Activated naive CD4-positive, alpha-beta T cell (primary cell): ENCODE measurements around the gene MS4A6A.

Experiments used
- DNase-seq, 4 experiments: peaks; one replicate each; lab custom pipeline; 2025; lab: John Stamatoyannopoulos, UW

MS4A6A gene

GRCh38 chr11:60128376-60128775 is 54.5 kb downstream of the MS4A6A start:
- DNase-seq = no peak

GRCh38 chr11:60127311-60127811 is 55.5 kb downstream of the MS4A6A start:
- DNase-seq = no peak

GRCh38 chr11:60125956-60126585 is 56.8 kb downstream of the MS4A6A start:
- no peak for DNase-seq

GRCh38 chr11:60124802-60125432 is 58.0 kb downstream of the MS4A6A start:
- no peak for DNase-seq
